Activated gamma-delta T cell (primary cell): ENCODE data around the gene SMAD7.
"Not testable (repeated sequence)": the region's sequence is repeated elsewhere in the genome, so short reads cannot be mapped to it uniquely, and the experiment has no call there.

Experiments used
- DNase-seq: peaks from one replicate; lab custom pipeline; 2025; lab: John Stamatoyannopoulos, UW

Gene SMAD7

GRCh38 chr18:48878471-48878870 is 72.3 kb downstream of the SMAD7 start:
- no peak for DNase-seq

DNA sequence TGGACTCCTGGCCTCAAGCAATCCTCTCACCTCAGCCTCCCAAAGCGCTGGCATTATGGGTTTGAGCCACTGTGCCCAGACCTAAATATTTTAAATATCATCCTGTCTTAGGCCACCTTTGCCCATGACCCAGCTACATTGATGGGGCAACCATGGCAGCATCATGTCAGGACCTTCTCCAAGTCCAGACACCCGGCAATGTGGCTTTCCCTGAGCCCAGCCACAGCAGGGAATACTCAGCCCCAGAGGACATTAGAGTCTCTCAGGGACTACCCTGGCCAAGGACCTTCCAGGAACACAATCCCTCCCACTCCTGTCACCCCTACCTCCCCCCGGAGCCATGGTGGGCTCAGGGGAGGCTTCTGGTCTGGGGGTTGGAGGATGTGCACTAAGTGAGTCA is 72.8 kb downstream of the SMAD7 start:
- DNase-seq: no peak

DNA sequence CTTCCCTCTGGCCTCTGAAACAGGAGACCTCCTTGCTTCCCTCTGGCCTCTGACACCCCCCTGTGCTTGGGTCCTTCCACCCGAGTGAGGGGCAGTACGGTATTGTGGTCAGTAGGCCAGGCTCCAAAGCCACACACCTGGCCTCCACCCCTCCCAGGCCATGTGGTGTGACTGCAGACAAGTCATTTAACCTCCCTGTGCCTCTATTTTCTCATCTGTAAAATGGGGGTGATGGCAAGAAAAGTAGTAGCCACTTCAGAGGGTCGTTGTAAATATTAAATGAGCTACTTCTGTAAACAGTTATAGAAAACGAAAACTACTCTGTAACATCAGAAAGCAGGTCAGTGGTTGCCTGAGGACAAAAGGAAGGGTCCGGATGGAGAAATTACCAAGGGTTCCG is 74.2 kb downstream of the SMAD7 start:
- DNase-seq: no peak

GRCh38 chr18:48875942-48876511 is 74.7 kb downstream of the SMAD7 start:
- DNase-seq: no peak

GRCh38 chr18:48875314-48875941 is 75.3 kb downstream of the SMAD7 start:
- no peak for DNase-seq

- no peak for DNase-seq
These were observed 76.0 kb downstream of the SMAD7 start for GRCh38 chr18:48874701-48875162.

DNA sequence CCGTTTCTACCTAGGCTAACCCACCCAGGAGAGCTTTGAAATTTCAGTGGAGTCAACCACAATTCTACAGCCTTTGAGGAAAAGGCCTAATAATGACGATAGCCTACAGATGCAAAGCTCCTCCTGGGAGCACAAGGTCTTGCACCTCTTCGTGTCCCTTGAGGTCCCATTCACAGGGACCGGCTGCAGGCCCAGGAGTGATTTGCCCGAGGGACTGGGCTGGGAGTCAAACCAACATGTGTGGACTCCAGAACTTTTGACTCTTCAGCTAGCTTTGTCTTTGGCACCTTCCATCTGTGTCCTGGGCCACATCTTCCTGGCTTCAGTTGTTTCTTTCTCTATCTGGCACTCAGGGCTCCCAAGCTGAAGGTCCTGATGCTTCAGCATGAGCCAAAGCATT is 76.5 kb downstream of the SMAD7 start:
- DNase-seq: no peak

DNA sequence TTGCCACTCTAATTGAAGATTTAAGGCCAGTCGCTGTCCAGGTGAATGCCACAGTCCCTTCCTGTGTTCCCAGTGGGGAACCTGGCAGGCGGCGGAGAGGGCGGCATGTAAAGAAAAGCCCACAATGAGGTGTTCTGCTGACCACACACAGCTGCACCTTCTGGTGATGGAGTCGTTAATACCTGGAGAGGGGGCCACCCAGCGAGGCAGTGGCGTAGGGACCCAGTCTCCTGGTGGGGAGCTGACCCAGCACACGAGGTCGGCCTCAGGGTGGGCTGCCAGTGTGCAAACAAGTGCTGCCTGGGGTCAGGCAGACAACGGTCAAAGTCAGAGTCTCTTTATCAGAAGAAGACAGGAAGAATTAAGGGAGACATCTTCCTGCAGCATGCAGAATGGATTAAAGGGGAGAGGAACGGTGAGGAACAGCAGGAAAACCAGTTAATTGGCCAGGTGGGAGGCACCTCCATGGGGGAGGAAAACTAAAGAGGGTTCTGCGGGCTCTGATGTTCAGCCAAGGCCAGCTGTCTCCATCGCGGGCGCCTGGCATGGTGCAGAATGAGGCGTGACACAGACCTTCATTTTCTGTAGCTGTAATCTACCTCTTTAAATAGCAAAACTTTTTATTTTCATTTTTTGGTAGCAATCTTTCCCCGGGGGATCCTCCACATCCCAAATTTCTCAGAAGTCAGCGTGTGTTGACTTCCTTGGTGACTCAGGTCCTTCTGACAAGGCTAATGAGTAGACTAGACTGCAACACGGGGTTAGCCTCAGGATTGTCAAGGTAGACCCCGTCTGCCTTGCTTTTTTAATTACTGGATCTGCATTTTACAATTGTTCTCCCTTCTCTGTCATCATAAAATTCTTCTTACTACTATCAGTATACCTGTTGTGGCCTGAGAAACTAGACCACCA is 78.3 kb downstream of the SMAD7 start:
- no peak for DNase-seq

- no peak for DNase-seq
These were observed 79.2 kb downstream of the SMAD7 start for GRCh38 chr18:48871391-48872166.

DNA sequence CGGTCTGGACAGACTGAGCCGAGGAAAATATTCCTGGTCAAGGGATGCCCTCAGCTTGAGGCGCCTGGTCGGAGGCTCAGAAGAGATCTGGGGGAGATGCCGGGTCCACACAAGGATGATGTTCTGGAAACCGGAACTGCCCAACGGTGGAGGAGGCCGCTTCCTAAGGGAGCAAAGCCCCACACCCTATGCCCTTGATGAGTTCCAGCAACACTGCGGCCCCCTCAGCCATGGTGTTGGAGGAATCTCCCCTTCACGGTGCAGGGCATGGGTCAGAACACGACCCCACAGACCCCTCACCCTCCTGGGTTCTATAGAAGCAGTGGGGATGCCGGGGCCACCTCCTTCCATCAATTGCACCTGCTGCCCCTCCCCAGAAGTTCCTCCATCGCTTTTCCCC is 79.8 kb downstream of the SMAD7 start:
- not testable (repeated sequence) for DNase-seq
